Prostate gland (tissue), 2 donors: ENCODE measurements around the gene ARL4C.

ENCODE experiments used
- POLR2A ChIP-seq: fragments of 450-650 bp; IDR thresholded peaks from one replicate; pipeline ENCODE4 v1.6.1; 2016; ENCODE audit warnings: antibody characterized with exemption, mild to moderate bottlenecking
- TF ChIP-seq, protein P1 (sequence below), 4 experiments: fragments of 200-600 bp in 2 of 4; fragments of 450-650 bp in 2 of 4; sonication (generic) in 2 of 4; IDR thresholded peaks; 1 replicate in 3 of 4; 2 replicates in 1 of 4; pipeline ENCODE4 v1.5.1; 2016 to 2019; ENCODE audit warnings: antibody characterized with exemption in 4 of 4, mild to moderate bottlenecking in 2 of 4, moderate library complexity in 2 of 4

- no peak for TF ChIP-seq POLR2A
- TF ChIP-seq, protein P1, sequence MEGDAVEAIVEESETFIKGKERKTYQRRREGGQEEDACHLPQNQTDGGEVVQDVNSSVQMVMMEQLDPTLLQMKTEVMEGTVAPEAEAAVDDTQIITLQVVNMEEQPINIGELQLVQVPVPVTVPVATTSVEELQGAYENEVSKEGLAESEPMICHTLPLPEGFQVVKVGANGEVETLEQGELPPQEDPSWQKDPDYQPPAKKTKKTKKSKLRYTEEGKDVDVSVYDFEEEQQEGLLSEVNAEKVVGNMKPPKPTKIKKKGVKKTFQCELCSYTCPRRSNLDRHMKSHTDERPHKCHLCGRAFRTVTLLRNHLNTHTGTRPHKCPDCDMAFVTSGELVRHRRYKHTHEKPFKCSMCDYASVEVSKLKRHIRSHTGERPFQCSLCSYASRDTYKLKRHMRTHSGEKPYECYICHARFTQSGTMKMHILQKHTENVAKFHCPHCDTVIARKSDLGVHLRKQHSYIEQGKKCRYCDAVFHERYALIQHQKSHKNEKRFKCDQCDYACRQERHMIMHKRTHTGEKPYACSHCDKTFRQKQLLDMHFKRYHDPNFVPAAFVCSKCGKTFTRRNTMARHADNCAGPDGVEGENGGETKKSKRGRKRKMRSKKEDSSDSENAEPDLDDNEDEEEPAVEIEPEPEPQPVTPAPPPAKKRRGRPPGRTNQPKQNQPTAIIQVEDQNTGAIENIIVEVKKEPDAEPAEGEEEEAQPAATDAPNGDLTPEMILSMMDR (IDR thresholded peaks at IDR 0.05): no peak
Measured at GRCh38 chr2:234518986-234519642, 22.2 kb upstream of the ARL4C start.
